Gastrocnemius medialis (tissue), 4 donors: ENCODE results near the gene KLRK1. TPM values are rescaled to one million over a fixed set of nuclear protein-coding genes. Genes with fewer than 3 reads are reported as not detected.
"Not testable (repeated sequence)": the region's sequence is repeated elsewhere in the genome, so short reads cannot be mapped to it uniquely, and the experiment has no call there.

Source experiments
- ATAC-seq, 2 donors: fragments of 150-250 bp; one replicate each; pipeline ENCODE4 v1.9.1; 2016
- DNase-seq, 2 donors: peaks; one replicate each; pipeline ENCODE4 v3.0.0-alpha.2; 2019
- H3K27ac ChIP-seq, 4 donors: fragments of 200-600 bp; sonication (generic); 1 replicate in 1 of 4; 2 replicates in 3 of 4; pipeline ENCODE4 v1.5.1; 2016 to 2018; ENCODE audit warnings: mild to moderate bottlenecking in 2 of 4, moderate library complexity in 1 of 4
- H3K27me3 ChIP-seq, 3 donors: fragments of 200-600 bp; sonication (generic) in 2 of 3; 1 replicate in 1 of 3; 2 replicates in 2 of 3; pipeline versions ENCODE4 v1.5.1 to v1.6.0; 2016 to 2019; ENCODE audit warnings: mild to moderate bottlenecking in 1 of 3, moderate library complexity in 1 of 3
- H3K36me3 ChIP-seq, 2 donors: fragments of 200-600 bp; sonication (generic) in 1 of 2; one replicate each; pipeline ENCODE4 v1.5.1; 2017 to 2018
- H3K4me1 ChIP-seq, 2 donors: fragments of 200-600 bp; sonication (generic) in 1 of 2; one replicate each; pipeline ENCODE4 v1.5.1; 2016 to 2017; ENCODE audit warnings: mild to moderate bottlenecking in 2 of 2
- H3K4me3 ChIP-seq, 4 donors: fragments of 200-600 bp; sonication (generic) in 3 of 4; 1 replicate in 1 of 4; 2 replicates in 3 of 4; pipeline ENCODE4 v1.5.1; 2016 to 2019; ENCODE audit warnings: mild to moderate bottlenecking in 2 of 4
- H3K9me3 ChIP-seq, 3 donors: fragments of 200-600 bp; sonication (generic) in 2 of 3; 1 replicate in 1 of 3; 2 replicates in 2 of 3; pipeline ENCODE4 v1.5.1; 2016 to 2019
- POLR2A ChIP-seq, 2 donors: fragments of 450-650 bp; IDR thresholded peaks; one replicate each; pipeline ENCODE4 v1.6.1; 2017; ENCODE audit warnings: antibody characterized with exemption in 2 of 2, mild to moderate bottlenecking in 2 of 2, moderate library complexity in 2 of 2
- in situ Hi-C, 4 donors: fragments of 200-750 bp; cut with MboI; loops; one replicate each; pipeline versions ENCODE4 v1.15.0 to v1.8.0; 2017; ENCODE audit warnings: low sequenced_read_pairs in 4 of 4
- intact Hi-C: fragments of 100-400 bp; cut with DNase I; formaldehyde crosslinking; loops from one replicate; pipeline ENCODE4 v1.15.1; 2023; ENCODE audit warnings: low total_unique reads
- total RNA-seq, 4 donors: library from RNA; depleted of rRNA; stranded (reverse); fragments of >200 nt; gene quantifications; one replicate each; pipeline versions ENCODE4 v1.1.0 to v1.2.3, GENCODE V29; 2016
- TF ChIP-seq, protein P1 (sequence below), 5 experiments: fragments of 450-650 bp in 3 of 5; fragments of 200-600 bp in 2 of 5; sonication (generic) in 2 of 5; IDR thresholded peaks in 4 of 5; conservative IDR thresholded peaks in 1 of 5; 1 replicate in 4 of 5; 2 replicates in 1 of 5; pipeline ENCODE4 v1.5.1; 2016 to 2019; ENCODE audit warnings: antibody characterized with exemption in 5 of 5, mild to moderate bottlenecking in 3 of 5, moderate library complexity in 3 of 5

The KLRK1 gene
- total RNA-seq, 4 donors from 2014 or later, result 0.20 TPM; not detected in 3

GRCh38 chr12:10354502-10354901, 35.3 kb downstream of the KLRK1 start:
- H3K4me3 ChIP-seq, result no peak overlapping the region
- intact Hi-C loops, result no loop called here
- TF ChIP-seq, protein P1, sequence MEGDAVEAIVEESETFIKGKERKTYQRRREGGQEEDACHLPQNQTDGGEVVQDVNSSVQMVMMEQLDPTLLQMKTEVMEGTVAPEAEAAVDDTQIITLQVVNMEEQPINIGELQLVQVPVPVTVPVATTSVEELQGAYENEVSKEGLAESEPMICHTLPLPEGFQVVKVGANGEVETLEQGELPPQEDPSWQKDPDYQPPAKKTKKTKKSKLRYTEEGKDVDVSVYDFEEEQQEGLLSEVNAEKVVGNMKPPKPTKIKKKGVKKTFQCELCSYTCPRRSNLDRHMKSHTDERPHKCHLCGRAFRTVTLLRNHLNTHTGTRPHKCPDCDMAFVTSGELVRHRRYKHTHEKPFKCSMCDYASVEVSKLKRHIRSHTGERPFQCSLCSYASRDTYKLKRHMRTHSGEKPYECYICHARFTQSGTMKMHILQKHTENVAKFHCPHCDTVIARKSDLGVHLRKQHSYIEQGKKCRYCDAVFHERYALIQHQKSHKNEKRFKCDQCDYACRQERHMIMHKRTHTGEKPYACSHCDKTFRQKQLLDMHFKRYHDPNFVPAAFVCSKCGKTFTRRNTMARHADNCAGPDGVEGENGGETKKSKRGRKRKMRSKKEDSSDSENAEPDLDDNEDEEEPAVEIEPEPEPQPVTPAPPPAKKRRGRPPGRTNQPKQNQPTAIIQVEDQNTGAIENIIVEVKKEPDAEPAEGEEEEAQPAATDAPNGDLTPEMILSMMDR (IDR thresholded peaks at IDR 0.05 in 4 of 5, conservative IDR thresholded peaks at IDR 0.05 in 1 of 5), result no peak
- no peak for TF ChIP-seq POLR2A (IDR thresholded peaks at IDR 0.05)
- H3K27ac ChIP-seq, result no peak overlapping the region
- H3K9me3 ChIP-seq, result no peaks in the 10 kb centered on the region
- DNase-seq (no peak), ATAC-seq (no peak)
- no peaks in the 10 kb centered on the region for H3K4me1 ChIP-seq
- in situ Hi-C loops, result no loop called here
- H3K27me3 ChIP-seq, result no peaks in the 10 kb centered on the region
- no peaks in the 10 kb centered on the region for H3K36me3 ChIP-seq

DNA sequence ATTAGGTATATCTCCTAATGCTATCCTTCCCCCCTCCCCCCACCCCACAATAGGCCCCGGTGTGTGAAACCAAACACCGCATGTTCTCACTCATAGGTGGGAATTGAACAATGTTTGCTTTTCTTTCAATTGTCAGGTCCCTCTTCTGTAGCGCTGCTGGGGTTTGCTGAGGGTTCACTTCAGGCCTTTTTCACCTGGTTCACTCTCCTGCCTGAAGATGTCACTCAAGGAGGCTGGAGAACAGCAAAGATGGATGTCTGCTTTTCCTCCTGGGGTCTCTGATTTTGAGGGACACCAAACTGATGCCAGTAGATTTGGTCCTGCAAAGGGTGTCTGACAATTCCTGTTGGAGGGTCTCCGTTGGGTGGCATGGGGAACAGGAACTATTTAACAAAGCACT, 35.8 kb downstream of the KLRK1 start:
- no peak for ATAC-seq

DNA sequence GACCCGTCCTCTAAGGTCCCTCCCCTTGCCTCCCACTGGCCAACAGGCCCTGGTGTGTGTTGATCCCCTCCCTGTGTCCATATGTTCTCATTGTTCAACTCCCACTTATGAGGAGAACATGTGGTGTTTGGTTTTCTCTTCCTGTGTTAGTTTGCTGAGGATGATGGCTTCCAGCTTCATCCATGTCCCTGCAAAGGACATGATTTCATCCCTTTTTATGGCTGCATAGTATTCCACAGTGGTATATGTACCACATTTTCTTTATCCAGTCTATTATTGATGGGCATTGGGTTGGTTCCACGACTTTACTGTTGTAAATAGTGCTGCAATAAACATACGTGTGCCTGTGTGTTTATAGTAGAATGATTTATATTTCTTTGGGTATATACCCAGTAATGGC, 38.4 kb downstream of the KLRK1 start:
- DNase-seq, intact Hi-C loops, ATAC-seq, H3K36me3 ChIP-seq, H3K27me3 ChIP-seq, H3K4me1 ChIP-seq, H3K9me3 ChIP-seq, in situ Hi-C loops, H3K27ac ChIP-seq, H3K4me3 ChIP-seq: not testable (repeated sequence)

More for the DNA sequence above, 35.8 kb downstream of the KLRK1 start:
- Histone ChIP-seq H3K27me3 (no peaks in the 10 kb centered on the region), H3K9me3 (no peaks in the 10 kb centered on the region), H3K36me3 (no peaks in the 10 kb centered on the region), H3K27ac (no peak overlapping the region), H3K4me1 (no peaks in the 10 kb centered on the region), H3K4me3 (no peak overlapping the region)
- intact Hi-C loops, result no loop called here
- TF ChIP-seq, protein P1 (IDR thresholded peaks at IDR 0.05 in 4 of 5, conservative IDR thresholded peaks at IDR 0.05 in 1 of 5), result no peak
- TF ChIP-seq POLR2A (IDR thresholded peaks at IDR 0.05), result no peak
- in situ Hi-C loops, result no loop called here
- DNase-seq, result no peak

DNA sequence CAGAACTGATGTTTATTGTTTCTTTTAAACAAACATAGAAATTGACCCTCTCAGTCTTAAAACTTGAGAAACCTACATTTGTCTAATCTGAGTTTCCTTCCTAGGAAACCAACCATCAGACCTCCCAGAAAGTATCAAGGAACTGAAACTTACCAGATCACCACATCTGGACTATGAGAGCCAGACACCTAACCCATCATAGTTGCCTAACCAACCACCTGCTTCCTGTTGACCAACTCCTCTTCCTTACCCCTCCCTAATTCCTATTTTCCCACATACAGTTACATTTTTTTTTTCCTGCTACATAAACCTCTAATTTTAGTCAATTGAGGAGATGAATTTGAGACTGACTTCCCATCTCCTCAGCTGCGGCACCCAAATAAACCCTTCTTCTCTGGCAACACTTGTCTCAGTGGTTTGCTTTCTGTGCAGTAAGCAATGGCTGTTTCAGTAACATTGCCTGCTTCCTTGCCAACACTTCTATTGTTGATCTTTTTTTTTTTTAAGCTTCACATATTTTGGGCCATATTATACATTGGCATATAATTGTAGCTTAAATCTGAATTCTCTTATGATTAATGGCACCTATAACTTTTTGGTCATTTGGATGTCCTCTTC, 47.8 kb downstream of the KLRK1 start:
- intact Hi-C loops, result no loop called here
- DNase-seq, result no peak
- ATAC-seq, result no peak
- H3K9me3 ChIP-seq, result no peaks in the 10 kb centered on the region
- H3K4me1 ChIP-seq, result no peaks in the 10 kb centered on the region
- no peaks in the 10 kb centered on the region for H3K36me3 ChIP-seq
- TF ChIP-seq, protein P1 (IDR thresholded peaks at IDR 0.05 in 4 of 5, conservative IDR thresholded peaks at IDR 0.05 in 1 of 5), result no peak
- no peak for TF ChIP-seq POLR2A (IDR thresholded peaks at IDR 0.05)
- H3K27ac ChIP-seq, result no peak overlapping the region
- H3K4me3 ChIP-seq, result no peak overlapping the region
- no peaks in the 10 kb centered on the region for H3K27me3 ChIP-seq
- in situ Hi-C loops, result loop anchor here in 2 of 4 donors (25.0 kb wide), 1 partner anchor 220 kb away; no protein-coding TSS in a partner anchor

DNA sequence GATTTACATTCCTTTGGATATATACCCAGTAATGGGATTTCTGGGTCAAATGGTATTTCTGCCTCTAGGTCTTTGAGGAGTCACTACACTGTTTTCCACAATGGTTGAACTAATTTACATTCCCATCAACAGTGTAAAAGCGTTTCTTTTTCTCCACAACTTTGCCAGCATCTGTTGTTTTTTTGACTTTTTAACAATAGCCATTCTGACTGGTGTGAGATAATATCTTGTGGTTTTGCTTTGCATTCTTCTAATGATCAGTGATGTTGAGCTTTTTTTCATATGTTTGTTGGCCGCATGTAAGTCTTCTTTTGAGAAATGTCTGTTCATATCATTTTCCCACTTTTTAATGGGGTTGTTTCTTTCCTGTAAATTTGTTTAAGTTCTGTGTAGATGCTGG, 48.9 kb downstream of the KLRK1 start:
- DNase-seq, intact Hi-C loops, H3K36me3 ChIP-seq, ATAC-seq, H3K9me3 ChIP-seq, H3K4me3 ChIP-seq, H3K27me3 ChIP-seq, H3K27ac ChIP-seq, H3K4me1 ChIP-seq: not testable (repeated sequence)
- in situ Hi-C loops, result loop anchor here in 2 of 4 donors (25.0 kb wide), 1 partner anchor 221 kb away; no protein-coding TSS in a partner anchor
